ENCODE results near the gene GCN1. TPM values are rescaled to one million over a fixed set of nuclear protein-coding genes. Genes with fewer than 3 reads are reported as not detected.

The GCN1 gene
- total RNA-seq, 1 donor from 2014 or later, result 123 TPM

DNA sequence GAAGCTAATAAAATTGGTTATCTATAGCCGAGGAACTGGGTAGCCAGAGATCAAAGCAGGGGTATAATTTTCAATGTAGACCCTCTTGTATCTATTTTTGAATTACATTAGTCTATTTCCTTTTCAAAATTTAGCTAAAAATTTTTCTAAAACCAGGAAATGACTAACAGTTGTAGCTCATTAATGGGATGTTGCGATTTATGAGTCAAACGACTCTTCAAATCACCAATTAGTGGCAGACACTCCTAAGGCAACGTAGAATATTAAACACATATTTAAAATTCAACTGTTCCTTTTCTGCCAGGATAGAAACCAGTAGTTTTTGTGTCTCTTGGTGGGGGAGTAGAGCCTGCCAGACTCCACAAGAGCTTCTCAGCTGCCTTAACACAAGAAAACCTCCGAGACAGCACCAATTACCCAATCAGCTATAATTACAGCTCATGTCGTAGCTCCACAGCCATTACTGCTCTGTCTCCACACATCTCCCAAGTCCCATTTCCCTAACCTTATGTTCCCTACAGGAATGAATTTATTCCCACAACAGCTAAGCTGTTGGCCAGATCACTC, 26.9 kb downstream of the GCN1 start:
- Histone ChIP-seq H3K4me3 (ENCODE audit: insufficient read depth, low read depth, low read length) (no peak overlapping the region), H3K9ac (ENCODE audit: low read length) (no peak overlapping the region), H3K27ac (ENCODE audit: low read depth, low read length) (no peak overlapping the region), H3K9me3 (ENCODE audit: insufficient read depth, low read depth, low read length) (no peaks in the 10 kb centered on the region), H3K36me3 (ENCODE audit: insufficient read depth, low read length) (peaks cover 52% of the 10 kb centered on the region), H3K4me1 (ENCODE audit: insufficient read depth, low read length) (peaks cover 4% of the 10 kb centered on the region), H2AFZ (ENCODE audit: low read depth, low read length) (no peak overlapping the region), H3K79me2 (ENCODE audit: insufficient read depth, low read length) (no peaks in the 10 kb centered on the region), H4K20me1 (ENCODE audit: insufficient read depth, low read length) (peaks cover 40% of the 10 kb centered on the region), H3K4me2 (ENCODE audit: low read length) (no peak overlapping the region), H3K27me3 (ENCODE audit: insufficient read depth, low read length) (no peaks in the 10 kb centered on the region)
- DNase-seq (ENCODE audit: low read depth) (no peak), FAIRE-seq (no peak)
- TF ChIP-seq, protein P1, sequence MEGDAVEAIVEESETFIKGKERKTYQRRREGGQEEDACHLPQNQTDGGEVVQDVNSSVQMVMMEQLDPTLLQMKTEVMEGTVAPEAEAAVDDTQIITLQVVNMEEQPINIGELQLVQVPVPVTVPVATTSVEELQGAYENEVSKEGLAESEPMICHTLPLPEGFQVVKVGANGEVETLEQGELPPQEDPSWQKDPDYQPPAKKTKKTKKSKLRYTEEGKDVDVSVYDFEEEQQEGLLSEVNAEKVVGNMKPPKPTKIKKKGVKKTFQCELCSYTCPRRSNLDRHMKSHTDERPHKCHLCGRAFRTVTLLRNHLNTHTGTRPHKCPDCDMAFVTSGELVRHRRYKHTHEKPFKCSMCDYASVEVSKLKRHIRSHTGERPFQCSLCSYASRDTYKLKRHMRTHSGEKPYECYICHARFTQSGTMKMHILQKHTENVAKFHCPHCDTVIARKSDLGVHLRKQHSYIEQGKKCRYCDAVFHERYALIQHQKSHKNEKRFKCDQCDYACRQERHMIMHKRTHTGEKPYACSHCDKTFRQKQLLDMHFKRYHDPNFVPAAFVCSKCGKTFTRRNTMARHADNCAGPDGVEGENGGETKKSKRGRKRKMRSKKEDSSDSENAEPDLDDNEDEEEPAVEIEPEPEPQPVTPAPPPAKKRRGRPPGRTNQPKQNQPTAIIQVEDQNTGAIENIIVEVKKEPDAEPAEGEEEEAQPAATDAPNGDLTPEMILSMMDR (IDR thresholded peaks at IDR 0.05; ENCODE audit: insufficient read depth, low read depth, low read length), result no peak
- TF ChIP-seq EZH2 (IDR thresholded peaks at IDR 0.05; ENCODE audit: insufficient read depth, low read length), result no peak
- H3K4me3 Mint-ChIP-seq (ENCODE audit: unreplicated experiment), result no peak overlapping the region
- H3K27ac Mint-ChIP-seq (ENCODE audit: unreplicated experiment), result no peak overlapping the region
- no peaks in the 10 kb centered on the region for H3K27me3 Mint-ChIP-seq (ENCODE audit: low read depth, unreplicated experiment)
- peaks cover 11% of the 10 kb centered on the region for H3K36me3 Mint-ChIP-seq (ENCODE audit: low read depth, unreplicated experiment)
- H3K4me1 Mint-ChIP-seq (ENCODE audit: low read depth, unreplicated experiment), result no peaks in the 10 kb centered on the region
- H3K9me3 Mint-ChIP-seq (ENCODE audit: unreplicated experiment), result no peaks in the 10 kb centered on the region

DNA sequence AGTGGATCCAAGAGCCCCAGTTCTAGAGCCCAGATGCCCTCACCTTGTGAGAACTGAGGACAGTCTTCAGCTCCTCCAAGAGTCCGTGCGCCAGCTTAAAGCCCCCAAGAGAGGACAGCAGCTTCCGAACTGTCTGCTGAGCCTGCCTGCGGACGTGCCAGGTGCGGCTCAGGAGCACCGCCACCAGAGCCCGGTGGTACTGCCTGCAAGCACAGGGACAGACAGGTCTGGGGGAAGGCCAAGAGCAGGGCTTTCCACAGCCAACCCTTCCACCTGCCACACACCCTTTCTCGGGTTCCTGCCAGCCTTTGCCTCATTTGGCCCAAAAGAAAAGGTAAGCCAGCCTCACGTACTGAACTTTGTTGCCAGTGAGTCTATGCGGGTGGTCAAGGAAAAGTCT, 30.2 kb downstream of the GCN1 start:
- Mint-ChIP-seq H3K36me3 (ENCODE audit: low read depth, unreplicated experiment) (peaks cover 28% of the 10 kb centered on the region), H3K27ac (ENCODE audit: unreplicated experiment) (no peak overlapping the region), H3K4me3 (ENCODE audit: unreplicated experiment) (no peak overlapping the region), H3K9me3 (ENCODE audit: unreplicated experiment) (no peaks in the 10 kb centered on the region), H3K27me3 (ENCODE audit: low read depth, unreplicated experiment) (no peaks in the 10 kb centered on the region), H3K4me1 (ENCODE audit: low read depth, unreplicated experiment) (no peaks in the 10 kb centered on the region)
- Histone ChIP-seq H3K9ac (ENCODE audit: low read length) (no peak overlapping the region), H2AFZ (ENCODE audit: low read depth, low read length) (no peak overlapping the region), H3K4me1 (ENCODE audit: insufficient read depth, low read length) (peaks cover 4% of the 10 kb centered on the region), H3K4me2 (ENCODE audit: low read length) (no peak overlapping the region), H3K36me3 (ENCODE audit: insufficient read depth, low read length) (peaks cover 60% of the 10 kb centered on the region), H3K27ac (ENCODE audit: low read depth, low read length) (no peak overlapping the region), H3K4me3 (ENCODE audit: insufficient read depth, low read depth, low read length) (no peak overlapping the region), H4K20me1 (ENCODE audit: insufficient read depth, low read length) (peaks cover 39% of the 10 kb centered on the region), H3K9me3 (ENCODE audit: insufficient read depth, low read depth, low read length) (no peaks in the 10 kb centered on the region), H3K79me2 (ENCODE audit: insufficient read depth, low read length) (no peaks in the 10 kb centered on the region), H3K27me3 (ENCODE audit: insufficient read depth, low read length) (no peaks in the 10 kb centered on the region)
- no peak for FAIRE-seq
- no peak for DNase-seq (ENCODE audit: low read depth)
- TF ChIP-seq, protein P1 (IDR thresholded peaks at IDR 0.05; ENCODE audit: insufficient read depth, low read depth, low read length), result no peak
- no peak for TF ChIP-seq EZH2 (IDR thresholded peaks at IDR 0.05; ENCODE audit: insufficient read depth, low read length)

DNA sequence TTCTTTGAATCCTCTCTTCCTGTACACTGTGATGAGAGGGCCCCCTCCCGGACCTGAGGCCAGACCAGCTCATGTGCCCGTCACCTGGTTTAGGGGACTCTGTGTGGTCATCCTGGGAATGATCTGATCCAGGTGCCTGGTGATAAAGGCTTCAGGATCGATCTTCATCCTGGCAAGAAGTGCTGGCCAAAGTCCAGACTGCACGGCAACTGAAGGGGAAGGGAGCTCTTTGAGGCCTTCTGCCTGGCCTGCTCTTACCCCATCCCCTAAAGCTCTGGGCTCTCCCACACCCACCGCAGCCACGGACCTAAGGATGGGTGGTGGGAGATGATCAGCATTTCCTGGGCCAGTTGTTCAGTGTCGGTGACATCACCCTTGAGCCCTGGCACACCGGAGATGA, 31.8 kb downstream of the GCN1 start:
- DNase-seq (ENCODE audit: low read depth) (no peak), FAIRE-seq (no peak)
- H3K36me3 Mint-ChIP-seq (ENCODE audit: low read depth, unreplicated experiment), result peaks cover 30% of the 10 kb centered on the region
- Histone ChIP-seq H3K27ac (ENCODE audit: low read depth, low read length) (no peak overlapping the region), H4K20me1 (ENCODE audit: insufficient read depth, low read length) (peaks cover 47% of the 10 kb centered on the region), H3K4me1 (ENCODE audit: insufficient read depth, low read length) (peaks cover 2% of the 10 kb centered on the region), H3K9ac (ENCODE audit: low read length) (no peak overlapping the region), H3K36me3 (ENCODE audit: insufficient read depth, low read length) (peaks cover 55% of the 10 kb centered on the region), H3K4me3 (ENCODE audit: insufficient read depth, low read depth, low read length) (no peak overlapping the region), H2AFZ (ENCODE audit: low read depth, low read length) (no peak overlapping the region), H3K9me3 (ENCODE audit: insufficient read depth, low read depth, low read length) (no peaks in the 10 kb centered on the region), H3K4me2 (ENCODE audit: low read length) (no peak overlapping the region), H3K79me2 (ENCODE audit: insufficient read depth, low read length) (no peaks in the 10 kb centered on the region), H3K27me3 (ENCODE audit: insufficient read depth, low read length) (no peaks in the 10 kb centered on the region)
- H3K27me3 Mint-ChIP-seq (ENCODE audit: low read depth, unreplicated experiment), result no peaks in the 10 kb centered on the region
- H3K27ac Mint-ChIP-seq (ENCODE audit: unreplicated experiment), result no peak overlapping the region
- H3K9me3 Mint-ChIP-seq (ENCODE audit: unreplicated experiment), result no peaks in the 10 kb centered on the region
- H3K4me1 Mint-ChIP-seq (ENCODE audit: low read depth, unreplicated experiment), result no peaks in the 10 kb centered on the region
- no peak overlapping the region for H3K4me3 Mint-ChIP-seq (ENCODE audit: unreplicated experiment)
- no peak for TF ChIP-seq EZH2 (IDR thresholded peaks at IDR 0.05; ENCODE audit: insufficient read depth, low read length)
- TF ChIP-seq, protein P1 (IDR thresholded peaks at IDR 0.05; ENCODE audit: insufficient read depth, low read depth, low read length), result no peak
